GM19351 (cell line): ENCODE results near the gene MYCBP2.
A peak's percentile ranks its signal among the peaks of the same experiment; 100 is the strongest.
"Not testable (repeated sequence)": the region's sequence is repeated elsewhere in the genome, so short reads cannot be mapped to it uniquely, and the experiment has no call there.

Source experiments
- ATAC-seq: cut with Tn5 transposase; IDR thresholded peaks from one replicate; pipeline ENCODE4 v1.9.1; 2021; ENCODE audit warnings: mild to moderate bottlenecking, moderate library complexity; ENCODE audit not compliant: unreplicated experiment

MYCBP2 gene

DNA sequence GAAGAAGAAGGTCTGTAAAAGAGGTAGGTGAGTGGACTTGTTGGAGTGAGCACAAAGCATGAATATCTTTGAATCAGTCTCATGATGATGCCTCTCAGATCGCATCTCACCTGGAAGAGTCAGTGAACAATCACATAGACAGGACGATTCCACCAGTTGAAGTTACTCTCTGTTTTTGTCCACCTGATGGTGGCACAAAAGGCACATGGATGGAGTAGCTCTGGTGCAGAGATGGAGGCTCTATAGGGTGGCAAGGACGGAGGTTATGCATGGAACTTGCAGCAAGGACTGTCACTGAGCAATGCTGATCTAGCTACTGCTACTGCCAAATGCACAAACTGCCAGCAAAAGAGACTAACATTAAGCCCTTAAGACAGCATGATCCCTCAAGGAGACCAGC is 10.3 kb upstream of the MYCBP2 start:
- no peak for ATAC-seq

DNA sequence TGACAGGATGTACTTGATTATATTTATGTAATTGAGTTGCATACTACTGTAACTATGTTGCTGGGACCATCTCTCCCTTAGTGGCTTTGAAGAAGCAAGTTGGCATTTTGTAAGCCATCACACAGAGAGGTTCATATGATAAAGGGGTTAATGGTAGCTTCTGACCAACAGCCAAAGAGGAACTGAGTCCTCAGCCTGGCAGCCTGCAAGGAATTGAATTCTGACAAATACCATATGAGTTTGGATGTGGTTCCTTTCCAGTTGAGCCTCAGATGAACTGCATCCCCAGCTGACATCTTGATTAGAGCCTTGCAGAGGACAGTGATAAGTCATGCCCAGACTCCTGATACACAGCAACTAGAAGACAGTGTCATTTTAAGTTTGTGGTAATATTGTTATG is 8.6 kb upstream of the MYCBP2 start:
- no peak for ATAC-seq

DNA sequence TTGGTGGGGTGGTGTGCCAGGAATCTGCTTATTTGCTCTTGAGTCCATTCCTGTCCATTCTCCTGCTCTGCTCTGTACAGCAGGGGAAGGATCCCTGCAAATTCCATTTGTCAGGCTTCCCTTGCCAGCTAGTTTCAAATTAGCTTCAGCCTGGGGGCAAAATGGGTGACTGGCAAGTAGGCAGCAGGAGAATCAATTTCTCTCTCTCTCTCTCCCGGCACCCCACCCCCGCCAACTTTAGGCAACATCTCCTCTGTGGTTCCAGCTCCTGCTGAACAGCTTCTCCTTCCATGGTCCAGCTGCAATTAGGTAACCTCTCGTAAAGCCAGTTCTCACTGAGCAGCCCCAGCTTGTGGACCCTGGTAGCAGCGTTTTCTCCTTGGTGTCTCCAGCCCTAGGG is 6.7 kb upstream of the MYCBP2 start:
- no peak for ATAC-seq

GRCh38 chr13:77331421-77331820 is 4.5 kb upstream of the MYCBP2 start:
- no peak for ATAC-seq

DNA sequence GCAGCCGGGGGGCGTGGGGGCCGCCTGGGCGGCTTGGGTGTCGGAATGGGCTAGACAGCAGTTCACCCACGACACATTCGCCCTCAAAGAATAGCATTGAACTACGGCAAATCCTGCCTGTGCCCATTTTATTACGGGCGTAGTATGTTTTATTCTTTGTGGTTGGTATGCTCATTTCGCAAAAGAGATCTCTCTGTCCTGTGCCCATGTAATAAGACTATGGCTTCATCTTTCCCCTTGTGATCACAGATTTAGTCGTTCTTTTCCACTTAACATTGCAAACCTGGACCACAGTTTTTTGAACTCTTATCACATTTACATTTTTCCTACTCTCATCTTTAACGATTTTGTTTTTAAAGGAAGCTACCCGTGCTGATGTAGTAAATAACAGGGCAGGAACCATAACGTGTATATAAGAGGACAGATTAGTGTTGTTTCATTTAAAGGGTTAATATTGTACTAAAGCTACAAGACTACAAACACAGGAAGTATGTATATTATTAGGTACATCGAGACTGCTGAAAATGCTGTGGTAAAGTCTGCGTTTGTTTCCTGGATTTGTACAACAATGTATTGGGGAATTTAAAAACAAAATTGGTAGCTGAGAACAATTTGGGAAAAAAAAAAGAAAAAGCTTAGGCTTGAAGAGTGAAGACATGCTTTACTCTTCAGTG is 3.2 kb upstream of the MYCBP2 start:
- ATAC-seq, result peak; percentile 0

DNA sequence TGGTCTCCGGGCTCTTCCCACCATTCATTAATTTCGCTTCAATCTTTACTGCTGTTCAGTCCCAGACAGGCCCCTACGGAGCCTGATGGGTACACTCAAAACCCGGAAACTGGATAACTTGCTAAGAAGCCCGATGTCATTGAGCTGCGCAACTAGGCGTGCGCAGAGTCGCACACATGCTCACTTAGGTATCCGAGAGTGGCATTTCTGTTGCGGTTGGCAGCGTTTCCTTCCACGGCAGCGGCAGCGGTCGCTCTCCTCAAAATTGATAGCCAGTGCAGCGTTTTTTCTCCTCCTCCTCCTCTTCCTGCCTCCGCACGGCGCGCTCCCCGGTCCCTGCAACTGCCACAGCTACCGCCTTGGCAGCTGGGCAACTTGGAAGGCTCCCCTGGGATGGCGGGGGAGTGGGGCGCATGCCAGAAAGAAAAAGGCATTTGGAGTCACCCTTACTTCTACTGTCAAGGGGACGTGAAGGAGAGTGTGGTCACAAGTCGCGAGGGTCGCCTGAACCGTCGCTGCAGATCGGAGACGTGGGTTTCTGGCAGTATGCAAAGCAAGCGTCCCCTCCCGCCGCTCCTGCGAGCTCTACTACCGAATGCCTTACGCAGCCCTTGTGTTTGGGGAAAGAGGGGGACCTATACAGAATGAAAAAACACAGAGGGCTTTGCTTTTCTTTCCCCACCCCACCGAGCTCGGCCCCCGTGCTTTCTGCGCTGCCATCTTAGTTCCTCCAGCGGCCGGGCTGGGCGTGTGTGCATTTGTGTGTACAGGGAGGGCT is 2.4 kb upstream of the MYCBP2 start:
- ATAC-seq, result peak; percentile 57

GRCh38 chr13:77328819-77329132 is 1.9 kb upstream of the MYCBP2 start:
- peak; percentile 7 for ATAC-seq

GRCh38 chr13:77325371-77325980 is 1.4 kb downstream of the MYCBP2 start:
- ATAC-seq, result no peak

DNA sequence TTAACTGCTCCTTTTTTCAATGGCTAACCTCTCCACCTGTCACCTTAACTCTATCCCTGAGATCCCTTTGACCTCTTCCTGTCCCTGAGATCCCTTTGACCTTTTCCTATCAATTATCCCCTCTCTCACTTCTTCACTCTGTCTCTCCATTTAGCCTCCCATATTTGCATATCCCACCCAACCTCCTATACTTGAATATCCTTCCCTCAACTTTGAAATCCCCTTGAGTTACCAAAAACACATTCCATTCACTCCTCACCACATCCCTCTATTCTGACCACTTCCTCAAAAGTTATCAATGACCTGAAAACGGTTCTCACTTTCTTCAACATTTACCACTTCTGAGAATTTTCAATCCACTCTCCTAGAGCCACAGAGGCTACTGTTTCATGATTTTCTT is 3.0 kb downstream of the MYCBP2 start:
- no peak for ATAC-seq

GRCh38 chr13:77319536-77319935 is 7.4 kb downstream of the MYCBP2 start:
- ATAC-seq, result no peak

DNA sequence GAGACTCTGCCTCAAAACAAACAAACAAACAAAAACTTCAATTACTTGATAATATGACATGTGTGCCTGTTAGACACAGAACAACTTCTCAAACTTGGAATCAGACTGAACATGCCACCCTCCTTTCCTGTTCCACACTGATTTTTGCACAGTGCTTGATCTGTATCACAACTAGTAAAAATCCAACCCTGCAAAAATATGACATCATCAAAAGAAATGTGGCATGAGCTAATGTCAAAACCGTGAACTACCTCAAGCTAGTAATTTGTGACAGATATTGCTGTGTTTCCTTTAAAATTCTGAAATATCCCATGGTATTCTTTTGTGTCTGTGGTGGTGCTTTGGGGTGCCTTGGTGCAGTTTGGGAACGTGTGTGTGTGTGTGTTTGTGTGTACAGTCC is 8.2 kb downstream of the MYCBP2 start:
- no peak for ATAC-seq

DNA sequence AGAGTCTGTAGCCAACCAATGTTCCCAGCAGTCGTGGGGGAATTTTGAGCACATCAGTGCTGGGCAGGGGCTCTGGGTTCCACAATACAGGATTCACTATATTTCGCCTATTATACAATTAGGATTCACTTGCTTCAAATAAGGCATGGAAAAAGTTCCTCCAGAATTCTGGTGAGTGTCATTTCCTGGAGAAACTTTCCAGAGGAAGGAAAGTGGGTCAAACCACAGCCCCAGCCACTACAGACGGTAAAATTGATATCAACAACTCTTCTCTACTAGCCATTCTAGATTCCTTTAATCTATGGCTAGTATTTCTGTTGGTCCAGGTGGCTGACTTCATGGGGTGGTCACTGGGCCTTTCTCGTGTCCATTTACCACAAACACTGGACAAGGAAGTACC is 10.5 kb downstream of the MYCBP2 start:
- ATAC-seq, result no peak

- ATAC-seq, result not testable (repeated sequence)
Measured at GRCh38 chr13:77315509-77315908, 11.4 kb downstream of the MYCBP2 start.

DNA sequence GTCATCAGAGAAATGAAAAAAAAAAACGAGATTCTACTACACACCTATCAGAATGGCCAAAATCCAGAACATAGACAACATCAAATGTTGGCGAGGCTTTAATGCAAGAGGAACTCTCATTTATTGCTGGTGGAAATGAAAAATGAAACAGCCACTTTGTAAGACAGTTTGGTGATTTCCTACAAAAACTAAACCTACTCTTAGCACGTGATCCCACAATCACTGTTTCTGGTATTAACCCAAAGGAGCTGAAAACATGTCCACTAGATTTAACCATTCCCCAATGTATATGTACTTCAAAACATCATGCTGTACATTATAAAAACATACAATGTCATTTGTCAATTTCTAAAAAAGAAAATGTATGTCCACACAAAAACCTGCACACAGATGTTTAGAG is 13.0 kb downstream of the MYCBP2 start:
- ATAC-seq, result no peak

DNA sequence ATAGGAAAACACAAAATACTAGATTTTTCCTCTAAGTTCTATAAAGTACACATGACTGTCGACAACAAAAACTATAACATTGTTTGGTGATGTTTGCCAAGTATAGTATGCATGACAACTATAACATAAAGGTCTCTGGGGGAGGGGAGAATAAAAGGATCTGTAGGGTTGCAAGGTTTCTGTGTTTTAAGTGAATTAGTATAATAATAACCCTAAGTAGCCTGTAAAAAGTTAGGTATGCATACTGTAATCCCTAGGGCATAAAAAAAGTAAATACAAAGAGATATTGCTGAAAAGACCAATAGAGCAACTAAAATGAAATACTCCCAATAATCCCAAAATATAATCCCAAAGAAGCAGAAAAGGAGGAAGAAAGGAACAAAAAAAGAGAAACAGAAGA is 14.6 kb downstream of the MYCBP2 start:
- no peak for ATAC-seq

- ATAC-seq, result no peak
Measured at GRCh38 chr13:77310579-77311279, 16.2 kb downstream of the MYCBP2 start.

DNA sequence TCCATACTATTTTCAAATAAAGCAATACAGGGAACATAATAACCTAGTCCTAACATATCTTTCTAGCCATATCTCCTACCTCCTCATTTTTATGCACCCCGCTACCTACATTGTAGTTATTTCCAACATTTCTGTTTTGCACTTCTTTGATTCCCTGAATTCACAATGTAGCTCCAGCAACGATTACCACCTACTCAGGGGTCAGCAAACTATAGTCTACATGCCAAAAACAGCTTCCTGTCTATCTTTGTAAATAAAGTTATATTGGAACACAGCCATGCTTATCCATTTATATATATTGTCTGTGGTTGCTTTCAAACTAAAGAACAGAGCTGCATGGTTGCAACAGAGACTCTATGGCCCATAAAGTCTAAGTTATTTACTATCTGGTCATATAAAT is 16.7 kb downstream of the MYCBP2 start:
- no peak for ATAC-seq

DNA sequence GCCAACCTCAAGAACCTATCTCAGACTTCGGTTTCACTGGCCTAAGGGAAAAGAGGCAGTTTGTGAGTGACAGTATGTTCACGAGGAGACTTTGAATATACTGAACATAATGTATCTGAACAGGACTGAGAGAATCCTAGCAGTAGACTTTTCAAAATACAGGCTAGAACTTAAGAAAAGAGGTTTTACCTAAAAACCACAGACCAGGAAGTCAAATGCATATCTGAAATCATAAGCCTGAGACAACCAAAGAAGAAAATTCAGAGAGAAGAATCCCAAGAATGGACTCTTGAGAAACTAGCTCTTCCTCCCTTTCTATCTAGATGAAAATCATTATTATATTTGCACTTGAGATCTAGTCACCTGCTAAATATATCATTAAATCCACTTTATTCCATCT is 17.6 kb downstream of the MYCBP2 start:
- ATAC-seq, result no peak

DNA sequence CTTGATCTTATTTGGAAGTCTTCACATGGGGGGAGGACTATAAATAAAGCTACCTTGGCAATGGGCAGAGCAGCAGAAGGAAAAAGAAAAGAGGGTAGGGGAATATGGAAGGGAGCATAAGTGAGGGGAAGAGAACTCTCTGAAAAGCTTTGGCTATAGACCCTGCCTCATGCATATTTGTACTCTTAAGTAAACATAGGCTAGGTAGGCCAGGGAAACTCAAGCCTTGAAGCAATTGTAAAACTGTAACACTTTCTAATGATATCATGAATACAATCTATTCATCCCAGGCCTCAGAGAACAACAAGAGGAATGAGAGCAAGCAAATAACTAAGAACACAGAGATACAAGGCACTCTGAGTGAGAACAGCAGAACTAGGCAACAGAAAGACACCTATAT is 20.4 kb downstream of the MYCBP2 start:
- no peak for ATAC-seq

DNA sequence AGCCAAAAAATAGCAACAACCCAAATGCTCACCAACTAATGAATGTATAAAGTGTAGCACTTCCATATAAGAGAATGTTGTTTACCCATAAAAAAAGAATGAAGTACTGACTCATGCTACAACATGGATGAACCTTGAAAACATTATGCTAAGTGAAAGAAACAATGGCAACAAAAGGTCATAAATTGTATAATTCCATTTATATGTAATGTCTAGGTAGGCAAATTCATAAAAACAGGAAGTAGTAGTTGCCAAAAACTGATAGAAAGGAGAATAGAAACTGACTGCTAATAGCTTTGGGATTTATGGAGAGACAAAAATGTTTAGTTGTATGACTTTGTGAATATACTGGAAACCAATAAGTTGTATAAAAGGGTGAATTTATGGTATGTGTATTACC is 21.6 kb downstream of the MYCBP2 start:
- ATAC-seq, result no peak

- no peak for ATAC-seq
Measured at GRCh38 chr13:77300176-77301037, 26.5 kb downstream of the MYCBP2 start.
